ENCODE data around the gene GALK2.
"Not testable (repeated sequence)": the region's sequence is repeated elsewhere in the genome, so short reads cannot be mapped to it uniquely, and the experiment has no call there.

The GALK2 gene

DNA sequence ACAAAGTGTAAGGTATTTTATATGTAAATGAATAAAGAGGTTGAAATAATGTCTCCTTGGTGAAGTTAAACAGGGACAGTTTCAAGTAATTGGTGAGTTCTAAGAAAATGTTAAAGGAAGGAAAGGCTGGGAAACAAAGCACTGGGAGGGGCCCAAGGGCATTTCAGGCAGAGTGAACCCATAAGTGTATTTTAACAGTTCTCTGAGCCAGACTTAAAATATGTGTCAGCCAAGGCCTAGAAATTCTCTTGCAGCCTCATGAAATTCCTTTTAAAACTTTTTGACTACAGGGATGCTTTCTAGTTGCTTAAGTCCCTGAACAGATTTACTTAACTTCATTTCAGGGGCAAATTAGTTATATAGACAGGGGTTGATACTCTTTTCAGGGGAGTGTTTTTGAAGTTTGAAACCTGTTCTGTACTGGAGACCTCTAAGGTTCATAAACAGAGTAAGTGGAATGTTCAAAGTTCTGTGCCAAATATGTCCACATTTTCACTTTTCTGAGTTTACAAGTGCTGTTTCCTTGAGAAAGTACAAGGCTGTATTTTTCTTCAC lies 77.6 kb downstream of the GALK2 start:
- no peak for DNase-seq (ENCODE audit: extremely low read depth, low read depth)
- TF ChIP-seq, protein P1, sequence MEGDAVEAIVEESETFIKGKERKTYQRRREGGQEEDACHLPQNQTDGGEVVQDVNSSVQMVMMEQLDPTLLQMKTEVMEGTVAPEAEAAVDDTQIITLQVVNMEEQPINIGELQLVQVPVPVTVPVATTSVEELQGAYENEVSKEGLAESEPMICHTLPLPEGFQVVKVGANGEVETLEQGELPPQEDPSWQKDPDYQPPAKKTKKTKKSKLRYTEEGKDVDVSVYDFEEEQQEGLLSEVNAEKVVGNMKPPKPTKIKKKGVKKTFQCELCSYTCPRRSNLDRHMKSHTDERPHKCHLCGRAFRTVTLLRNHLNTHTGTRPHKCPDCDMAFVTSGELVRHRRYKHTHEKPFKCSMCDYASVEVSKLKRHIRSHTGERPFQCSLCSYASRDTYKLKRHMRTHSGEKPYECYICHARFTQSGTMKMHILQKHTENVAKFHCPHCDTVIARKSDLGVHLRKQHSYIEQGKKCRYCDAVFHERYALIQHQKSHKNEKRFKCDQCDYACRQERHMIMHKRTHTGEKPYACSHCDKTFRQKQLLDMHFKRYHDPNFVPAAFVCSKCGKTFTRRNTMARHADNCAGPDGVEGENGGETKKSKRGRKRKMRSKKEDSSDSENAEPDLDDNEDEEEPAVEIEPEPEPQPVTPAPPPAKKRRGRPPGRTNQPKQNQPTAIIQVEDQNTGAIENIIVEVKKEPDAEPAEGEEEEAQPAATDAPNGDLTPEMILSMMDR (IDR thresholded peaks at IDR 0.05; ENCODE audit: low read depth, low read length, missing control alignments): no peak
- no peak overlapping the region for H3K4me3 ChIP-seq (replicated peaks; ENCODE audit: low read depth, low read length)

DNA sequence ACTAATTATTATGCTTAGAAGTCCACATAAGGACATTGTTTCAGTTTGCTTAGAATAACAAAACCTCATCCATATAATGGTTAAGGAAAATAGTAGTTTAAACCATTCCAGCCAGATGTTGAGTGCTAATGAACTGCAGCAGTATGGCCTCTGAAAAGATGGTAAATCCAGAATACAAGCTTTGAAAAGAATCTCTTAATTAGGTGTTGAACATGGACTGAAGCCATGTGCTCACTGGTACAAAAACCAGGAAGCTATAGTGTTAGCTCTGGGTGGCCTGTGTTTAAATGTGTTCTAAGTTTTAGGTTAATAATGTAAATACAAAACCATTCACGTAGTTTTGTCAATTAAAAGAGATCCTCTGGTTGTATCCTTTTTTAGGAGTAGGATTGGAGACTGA lies 78.2 kb downstream of the GALK2 start:
- no peak overlapping the region for H3K4me3 ChIP-seq (replicated peaks; ENCODE audit: low read depth, low read length)
- TF ChIP-seq, protein P1 (IDR thresholded peaks at IDR 0.05; ENCODE audit: low read depth, low read length, missing control alignments): no peak
- no peak for DNase-seq (ENCODE audit: extremely low read depth, low read depth)

DNA sequence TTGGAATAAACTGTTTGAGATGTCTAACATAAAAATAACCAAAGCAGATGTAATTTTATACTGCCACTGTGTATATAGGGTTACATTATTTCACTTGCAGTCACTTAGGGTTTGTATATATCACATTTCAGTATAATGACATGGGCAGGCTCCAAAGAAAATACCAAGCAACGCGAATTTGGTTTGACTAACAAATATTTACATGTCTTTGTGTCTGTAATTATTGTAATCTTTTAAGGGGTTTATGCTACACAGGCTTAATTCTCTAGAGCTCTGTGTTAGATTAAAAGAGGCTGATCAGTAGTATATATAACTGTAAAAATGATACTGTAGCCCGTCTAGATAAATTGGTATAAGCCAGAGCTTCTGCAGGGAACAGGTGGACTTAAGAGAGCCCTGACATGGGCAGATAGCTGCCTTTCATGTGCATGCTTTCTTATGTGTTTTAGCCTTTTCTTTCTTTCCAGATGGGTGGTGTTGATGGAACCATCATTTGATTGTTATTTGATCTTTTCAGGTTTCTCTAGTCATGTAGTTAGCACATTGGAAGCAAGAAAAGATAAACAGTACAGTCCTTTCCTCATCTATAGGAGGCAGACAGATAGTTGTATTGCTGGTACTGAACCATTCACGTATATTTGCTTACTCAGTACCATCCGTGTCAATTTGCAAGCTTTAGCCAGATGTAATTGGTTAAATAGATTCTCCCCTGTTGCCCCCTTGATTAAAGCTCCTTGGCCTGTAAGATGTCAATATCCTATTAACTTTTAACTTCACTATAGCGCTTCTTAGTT lies 86.1 kb downstream of the GALK2 start:
- no peak for DNase-seq (ENCODE audit: extremely low read depth, low read depth)
- no peak overlapping the region for H3K4me3 ChIP-seq (replicated peaks; ENCODE audit: low read depth, low read length)
- TF ChIP-seq, protein P1 (IDR thresholded peaks at IDR 0.05; ENCODE audit: low read depth, low read length, missing control alignments): no peak

DNA sequence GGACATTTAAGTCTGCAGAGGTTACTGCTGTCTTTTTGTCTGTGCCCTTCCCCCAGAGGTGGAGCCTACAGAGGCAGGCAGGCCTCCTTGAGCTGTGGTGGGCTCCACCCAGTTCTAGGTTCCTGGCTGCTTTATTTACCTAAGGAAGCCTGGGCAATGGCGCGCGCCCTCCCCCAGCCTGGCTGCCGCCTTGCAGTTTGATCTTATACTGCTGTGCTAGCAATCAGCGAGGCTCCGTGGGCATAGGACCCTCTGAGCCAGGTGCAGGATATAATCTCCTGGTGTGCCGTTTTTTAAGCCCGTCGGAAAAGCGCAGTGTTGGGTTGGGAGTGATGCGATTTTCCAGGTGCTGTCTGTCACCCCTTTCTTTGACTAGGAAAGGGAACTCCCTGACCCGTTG lies 95.1 kb downstream of the GALK2 start:
- not testable (repeated sequence) for H3K4me3 ChIP-seq (replicated peaks; ENCODE audit: low read depth, low read length); DNase-seq (ENCODE audit: extremely low read depth, low read depth)

DNA sequence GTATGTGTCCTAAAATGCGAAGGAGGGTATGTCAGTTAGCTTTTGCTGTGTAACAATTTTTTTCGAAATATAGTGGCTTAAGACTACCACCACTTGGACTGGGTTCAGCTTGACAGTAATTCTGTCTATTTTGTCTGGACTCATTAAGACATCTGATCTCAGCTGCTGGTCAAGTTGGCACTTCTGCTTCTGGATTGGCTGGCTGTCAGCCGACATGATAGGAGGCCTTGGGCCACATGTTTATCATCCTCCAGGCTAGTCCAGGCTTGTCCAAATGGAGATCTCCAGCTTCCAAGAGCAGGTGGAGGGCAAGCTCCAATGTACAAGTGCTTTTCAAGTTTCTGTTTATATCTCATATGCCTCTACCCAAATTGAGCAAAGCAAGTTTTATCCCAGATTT lies 95.9 kb downstream of the GALK2 start:
- DNase-seq (ENCODE audit: extremely low read depth, low read depth): no peak
- H3K4me3 ChIP-seq (replicated peaks; ENCODE audit: low read depth, low read length): no peak overlapping the region
- TF ChIP-seq, protein P1 (IDR thresholded peaks at IDR 0.05; ENCODE audit: low read depth, low read length, missing control alignments): no peak

DNA sequence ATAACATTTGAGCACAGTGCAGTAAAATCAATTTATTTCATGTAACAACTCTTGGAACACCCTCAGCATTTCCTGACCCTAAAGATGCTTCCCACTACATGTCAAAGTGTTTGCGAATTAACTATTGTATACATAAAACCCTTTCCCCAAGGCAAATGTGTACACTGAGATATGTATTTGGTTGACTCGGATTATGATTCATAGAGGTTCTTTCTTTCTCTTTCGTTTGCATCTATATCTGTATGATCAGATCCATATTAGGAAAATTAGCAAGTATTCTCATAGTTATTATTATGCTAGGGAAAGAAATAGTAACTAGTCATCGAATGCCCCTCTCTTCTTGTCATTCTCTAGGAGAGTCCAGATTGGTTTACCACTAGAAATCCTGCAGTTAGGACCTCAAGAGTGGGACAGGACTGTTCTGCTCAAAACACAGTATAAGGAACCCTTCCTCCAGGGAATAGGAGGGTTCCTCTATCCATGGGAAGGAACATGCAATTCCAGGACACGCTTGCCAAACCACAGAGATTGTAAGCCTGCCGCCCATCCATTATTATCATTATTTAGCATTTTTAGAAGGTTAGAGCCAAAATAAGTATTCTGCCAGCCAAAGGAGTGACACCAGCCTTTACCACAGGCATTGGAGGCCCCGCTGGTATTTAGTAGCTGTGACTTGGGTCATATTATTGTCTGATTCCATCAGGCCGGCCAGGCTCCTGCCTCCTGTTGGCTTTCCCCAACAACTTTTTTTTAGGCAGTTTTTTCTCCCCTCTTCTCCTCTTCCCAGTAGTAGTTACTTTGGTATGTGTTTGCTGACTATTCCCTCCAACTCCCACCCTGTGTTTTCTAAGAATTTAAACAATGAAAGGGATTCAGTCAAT lies 100.7 kb downstream of the GALK2 start:
- H3K4me3 ChIP-seq (replicated peaks; ENCODE audit: low read depth, low read length): no peak overlapping the region
- no peak for DNase-seq (ENCODE audit: extremely low read depth, low read depth)
- TF ChIP-seq, protein P1 (IDR thresholded peaks at IDR 0.05; ENCODE audit: low read depth, low read length, missing control alignments): no peak
